Activated T-cell treated with anti-CD3 and anti-CD28 coated beads, Interleukin-2, amount 50 U/mL, for 72 hours (primary cell): ENCODE data around the gene HACD4. TPM values are rescaled to one million over a fixed set of nuclear protein-coding genes. Genes with fewer than 3 reads are reported as not detected.
"Not testable (repeated sequence)": the region's sequence is repeated elsewhere in the genome, so short reads cannot be mapped to it uniquely, and the experiment has no call there.

Experiments used
- ATAC-seq, 2 donors: fragments of 150-1000 bp; cut with Tn5 transposase; replicated peaks in 1 of 2; 2 replicates each; pipeline ENCODE4 v1.10.0; 2021; ENCODE audit warnings: moderate library complexity in 2 of 2, mild to moderate bottlenecking in 1 of 2
- DNase-seq, 2 donors: peaks; one replicate each; pipeline ENCODE4 v3.0.0; 2021 to 2022; ENCODE audit warnings: mixed read lengths in 1 of 2
- H3K27ac Mint-ChIP-seq: one replicate; pipeline ENCODE4 v1.8.0; 2022; ENCODE audit warnings: mild to moderate bottlenecking, moderate library complexity, mixed read lengths
- H3K27me3 Mint-ChIP-seq: one replicate; pipeline ENCODE4 v1.8.0; 2022; ENCODE audit warnings: low read depth, mixed read lengths
- H3K36me3 Mint-ChIP-seq, 2 donors: one replicate each; pipeline ENCODE4 v1.8.0; 2022; ENCODE audit warnings: mixed read lengths in 2 of 2, mild to moderate bottlenecking in 1 of 2; ENCODE audit not compliant: insufficient read depth in 2 of 2
- H3K4me1 Mint-ChIP-seq: one replicate; pipeline ENCODE4 v1.8.0; 2022; ENCODE audit warnings: low read depth, mixed read lengths
- H3K4me3 Mint-ChIP-seq, 2 donors: one replicate each; pipeline ENCODE4 v1.8.0; 2022; ENCODE audit warnings: mild to moderate bottlenecking in 2 of 2, mixed read lengths in 2 of 2, moderate library complexity in 2 of 2
- H3K9me3 Mint-ChIP-seq, 2 donors: one replicate each; pipeline ENCODE4 v1.8.0; 2022; ENCODE audit warnings: mixed read lengths in 2 of 2
- total RNA-seq, 2 donors: library from RNA; stranded (reverse); gene quantifications; one replicate each; pipeline ENCODE4 v1.2.3, GENCODE V29; 2022

The HACD4 gene
- total RNA-seq, 2 donors from 2014 or later = 1.8 to 3.3 TPM

- Mint-ChIP-seq H3K4me3 (no peak overlapping the region), H3K36me3 (peaks cover 0 to 8% of the 10 kb centered on the region in 2 donors), H3K27ac (no peak overlapping the region), H3K4me1 (no peaks in the 10 kb centered on the region), H3K9me3 (no peaks in the 10 kb centered on the region), H3K27me3 (no peaks in the 10 kb centered on the region)
- ATAC-seq (no peak), DNase-seq (no peak)
Observed at GRCh38 chr9:20980832-20981455, 50.5 kb downstream of the HACD4 start.

GRCh38 chr9:20978249-20978648 lies 53.2 kb downstream of the HACD4 start:
- no peak overlapping the region for H3K4me3 Mint-ChIP-seq
- no peaks in the 10 kb centered on the region for H3K4me1 Mint-ChIP-seq
- peaks cover 0 to 8% of the 10 kb centered on the region in 2 donors for H3K36me3 Mint-ChIP-seq

GRCh38 chr9:20974191-20974938 lies 57.1 kb downstream of the HACD4 start:
- not testable (repeated sequence) for H3K4me3 Mint-ChIP-seq, DNase-seq, ATAC-seq, H3K27ac Mint-ChIP-seq, H3K9me3 Mint-ChIP-seq, H3K27me3 Mint-ChIP-seq, H3K4me1 Mint-ChIP-seq
- H3K36me3 Mint-ChIP-seq = peaks cover 4 to 15% of the 10 kb centered on the region in 2 donors

More at GRCh38 chr9:20978249-20978648, 53.2 kb downstream of the HACD4 start:
- no peaks in the 10 kb centered on the region for H3K9me3 Mint-ChIP-seq
- ATAC-seq (no peak), DNase-seq (no peak)
- H3K27me3 Mint-ChIP-seq = no peaks in the 10 kb centered on the region
- no peak overlapping the region for H3K27ac Mint-ChIP-seq

GRCh38 chr9:20973246-20973947 lies 58.0 kb downstream of the HACD4 start:
- ATAC-seq, H3K4me1 Mint-ChIP-seq, H3K27me3 Mint-ChIP-seq, DNase-seq, H3K27ac Mint-ChIP-seq, H3K9me3 Mint-ChIP-seq, H3K4me3 Mint-ChIP-seq: not testable (repeated sequence)
- peaks cover 4 to 15% of the 10 kb centered on the region in 2 donors for H3K36me3 Mint-ChIP-seq

GRCh38 chr9:20972684-20973083 lies 58.8 kb downstream of the HACD4 start:
- H3K9me3 Mint-ChIP-seq = no peaks in the 10 kb centered on the region
- H3K36me3 Mint-ChIP-seq = peaks cover 4 to 15% of the 10 kb centered on the region in 2 donors
- ATAC-seq = no peak
- H3K27me3 Mint-ChIP-seq = no peaks in the 10 kb centered on the region
- H3K27ac Mint-ChIP-seq = no peak overlapping the region
- H3K4me1 Mint-ChIP-seq = no peaks in the 10 kb centered on the region
- no peak overlapping the region for H3K4me3 Mint-ChIP-seq
- no peak for DNase-seq

- peaks cover 2 to 13% of the 10 kb centered on the region in 2 donors for H3K36me3 Mint-ChIP-seq
- H3K4me3 Mint-ChIP-seq = no peak overlapping the region
- no peaks in the 10 kb centered on the region for H3K4me1 Mint-ChIP-seq
- no peaks in the 10 kb centered on the region for H3K27me3 Mint-ChIP-seq
- DNase-seq (no peak), ATAC-seq (no peak)
- peaks cover 0 to 2% of the 10 kb centered on the region in 2 donors for H3K9me3 Mint-ChIP-seq
- H3K27ac Mint-ChIP-seq = no peak overlapping the region
Observed at GRCh38 chr9:20962536-20963225, 68.8 kb downstream of the HACD4 start.

GRCh38 chr9:20950707-20951106 lies 80.7 kb downstream of the HACD4 start:
- Mint-ChIP-seq H3K36me3 (peaks cover 1 to 4% of the 10 kb centered on the region in 2 donors), H3K27ac (no peak overlapping the region), H3K4me3 (no peak overlapping the region), H3K4me1 (no peaks in the 10 kb centered on the region), H3K27me3 (no peaks in the 10 kb centered on the region), H3K9me3 (no peaks in the 10 kb centered on the region)
- DNase-seq (no peak), ATAC-seq (no peak)

Other genes with a start within 250 kb of the HACD4 start
- gene IFNB1, start 46.3 kb upstream of the HACD4 start, total RNA-seq = 1 to 10 TPM in 1 of 2 donors, under 1 TPM in 1; 0.58 to 1.6 TPM
- gene IFNW1, start 110.2 kb upstream of the HACD4 start, total RNA-seq = not detected
- not detected for gene IFNA21, start 135.0 kb upstream of the HACD4 start, total RNA-seq
- gene IFNA4, start 155.9 kb upstream of the HACD4 start, total RNA-seq = not detected
- gene IFNA7, start 170.6 kb upstream of the HACD4 start, total RNA-seq = not detected
- not detected for gene IFNA10, start 175.5 kb upstream of the HACD4 start, total RNA-seq
- gene IFNA16, start 185.7 kb upstream of the HACD4 start, total RNA-seq = not detected
- not detected for gene IFNA17, start 196.6 kb upstream of the HACD4 start, total RNA-seq
- gene IFNA14, start 208.4 kb upstream of the HACD4 start, total RNA-seq = not detected